Neural cell (in vitro differentiated cells): ENCODE data around the gene COL13A1.

Experiments used
- CTCF ChIP-seq: fragments of 450-650 bp; IDR thresholded peaks from 2 replicates; pipeline ENCODE4 v1.5.1; 2014; ENCODE audit warnings: antibody characterized with exemption, mild to moderate bottlenecking, moderate library complexity; ENCODE audit not compliant: poor library complexity, severe bottlenecking
- EZH2 ChIP-seq: fragments of 200-600, 300-800 bp; shearing (Covaris generic), sonication (generic); IDR thresholded peaks from 2 replicates; pipeline ENCODE4 v1.6.1; 2014; ENCODE audit warnings: antibody characterized with exemption, low read length, borderline replicate concordance, mild to moderate bottlenecking; ENCODE audit not compliant: insufficient read depth, poor library complexity, severe bottlenecking
- MXI1 ChIP-seq: fragments of 450-650 bp; conservative IDR thresholded peaks from 2 replicates; pipeline ENCODE4 v1.6.1; 2014; ENCODE audit warnings: antibody characterized with exemption, mild to moderate bottlenecking; ENCODE audit not compliant: poor library complexity, severe bottlenecking
- POLR2AphosphoS5 ChIP-seq: IDR thresholded peaks from 2 replicates; pipeline ENCODE4 v1.6.1; 2012
- SMC3 ChIP-seq: fragments of 450-650 bp; conservative IDR thresholded peaks from 2 replicates; pipeline ENCODE4 v1.6.1; 2014; ENCODE audit warnings: antibody characterized with exemption, mild to moderate bottlenecking, moderate library complexity; ENCODE audit not compliant: poor library complexity
- TAF1 ChIP-seq: IDR thresholded peaks from 2 replicates; pipeline ENCODE4 v1.6.1; 2012; ENCODE audit warnings: low read depth
- TF ChIP-seq, protein P1 (sequence below): IDR thresholded peaks from 2 replicates; pipeline ENCODE4 v1.6.1; 2012; ENCODE audit warnings: borderline replicate concordance

DNA sequence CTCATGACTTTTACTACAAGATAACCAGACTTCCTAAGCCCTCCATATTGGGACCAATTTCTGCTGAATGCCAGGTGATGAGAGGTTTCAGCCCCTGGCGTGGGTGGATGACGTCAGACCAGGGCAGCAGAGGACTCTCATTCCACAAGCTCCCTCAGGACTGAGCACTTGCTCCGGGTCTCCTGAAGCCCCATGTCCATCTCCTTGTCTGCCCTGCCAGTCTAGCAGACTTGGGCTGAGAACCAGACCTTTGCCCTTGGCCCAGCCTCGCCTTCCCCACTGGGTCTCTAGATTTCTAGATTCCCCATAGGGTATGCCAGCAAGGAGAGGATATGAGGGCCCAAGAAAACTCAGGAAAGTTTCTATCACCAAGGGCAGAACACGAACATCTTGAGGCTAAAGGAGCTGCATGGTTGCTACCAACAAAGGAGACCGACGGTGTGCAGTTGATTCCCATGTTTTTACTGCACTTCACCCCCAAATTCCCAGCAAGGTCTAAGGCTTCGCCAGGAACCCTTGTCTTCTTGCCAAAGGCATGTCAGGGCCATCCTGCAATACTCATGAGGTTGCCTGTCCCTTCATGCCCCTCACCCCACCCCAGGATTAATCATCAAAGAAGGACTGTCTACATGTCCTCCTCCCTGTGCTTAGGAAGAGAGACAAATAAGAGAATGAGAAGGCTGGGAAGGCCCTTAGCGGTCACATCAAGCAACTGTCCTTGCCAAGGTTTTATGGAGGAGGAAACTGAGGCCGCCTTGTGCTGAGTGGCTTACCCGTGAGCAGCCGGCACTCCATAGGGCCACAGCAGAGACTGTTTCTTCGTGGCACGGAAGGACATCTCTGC is 154.4 kb downstream of the COL13A1 start:
- TF ChIP-seq CTCF = no peak
- TF ChIP-seq EZH2 = no peak
- no peak for TF ChIP-seq SMC3
- TF ChIP-seq POLR2AphosphoS5 = no peak
- no peak for TF ChIP-seq MXI1
- TF ChIP-seq, protein P1, sequence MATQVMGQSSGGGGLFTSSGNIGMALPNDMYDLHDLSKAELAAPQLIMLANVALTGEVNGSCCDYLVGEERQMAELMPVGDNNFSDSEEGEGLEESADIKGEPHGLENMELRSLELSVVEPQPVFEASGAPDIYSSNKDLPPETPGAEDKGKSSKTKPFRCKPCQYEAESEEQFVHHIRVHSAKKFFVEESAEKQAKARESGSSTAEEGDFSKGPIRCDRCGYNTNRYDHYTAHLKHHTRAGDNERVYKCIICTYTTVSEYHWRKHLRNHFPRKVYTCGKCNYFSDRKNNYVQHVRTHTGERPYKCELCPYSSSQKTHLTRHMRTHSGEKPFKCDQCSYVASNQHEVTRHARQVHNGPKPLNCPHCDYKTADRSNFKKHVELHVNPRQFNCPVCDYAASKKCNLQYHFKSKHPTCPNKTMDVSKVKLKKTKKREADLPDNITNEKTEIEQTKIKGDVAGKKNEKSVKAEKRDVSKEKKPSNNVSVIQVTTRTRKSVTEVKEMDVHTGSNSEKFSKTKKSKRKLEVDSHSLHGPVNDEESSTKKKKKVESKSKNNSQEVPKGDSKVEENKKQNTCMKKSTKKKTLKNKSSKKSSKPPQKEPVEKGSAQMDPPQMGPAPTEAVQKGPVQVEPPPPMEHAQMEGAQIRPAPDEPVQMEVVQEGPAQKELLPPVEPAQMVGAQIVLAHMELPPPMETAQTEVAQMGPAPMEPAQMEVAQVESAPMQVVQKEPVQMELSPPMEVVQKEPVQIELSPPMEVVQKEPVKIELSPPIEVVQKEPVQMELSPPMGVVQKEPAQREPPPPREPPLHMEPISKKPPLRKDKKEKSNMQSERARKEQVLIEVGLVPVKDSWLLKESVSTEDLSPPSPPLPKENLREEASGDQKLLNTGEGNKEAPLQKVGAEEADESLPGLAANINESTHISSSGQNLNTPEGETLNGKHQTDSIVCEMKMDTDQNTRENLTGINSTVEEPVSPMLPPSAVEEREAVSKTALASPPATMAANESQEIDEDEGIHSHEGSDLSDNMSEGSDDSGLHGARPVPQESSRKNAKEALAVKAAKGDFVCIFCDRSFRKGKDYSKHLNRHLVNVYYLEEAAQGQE = no peak
- TF ChIP-seq TAF1 = no peak
